Lower leg skin (tissue), 3 donors: ENCODE measurements around the gene COL24A1.

ENCODE experiments used
- POLR2A ChIP-seq, 2 donors: fragments of 450-650 bp; IDR thresholded peaks; one replicate each; pipeline ENCODE4 v1.6.1; 2016 to 2017; ENCODE audit warnings: antibody characterized with exemption in 2 of 2, mild to moderate bottlenecking in 1 of 2, moderate library complexity in 1 of 2
- TF ChIP-seq, protein P1 (sequence below), 3 donors: fragments of 450-650 bp; IDR thresholded peaks; one replicate each; pipeline ENCODE4 v1.5.1; 2016; ENCODE audit warnings: antibody characterized with exemption in 3 of 3, mild to moderate bottlenecking in 3 of 3, moderate library complexity in 2 of 3

DNA sequence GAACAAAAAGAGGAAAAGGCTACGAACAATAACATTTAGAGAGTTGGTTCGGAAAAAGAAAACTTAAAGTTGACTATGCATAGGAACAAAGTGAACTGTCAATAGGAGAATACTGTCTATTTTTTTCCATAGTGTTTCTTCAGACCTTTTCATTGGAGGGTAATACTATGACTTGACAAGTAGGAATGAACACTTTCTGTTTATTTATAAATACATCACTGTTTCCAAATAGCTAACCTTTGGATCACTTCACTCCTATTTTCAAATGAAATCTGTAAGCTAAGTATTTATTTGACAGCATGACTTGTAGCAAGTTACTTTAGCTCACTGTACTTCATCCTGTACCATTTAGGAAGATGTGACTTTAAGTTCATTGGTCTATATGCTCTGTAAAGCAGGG, 221.3 kb downstream of the COL24A1 start:
- TF ChIP-seq POLR2A (IDR thresholded peaks at IDR 0.05), result no peak
- TF ChIP-seq, protein P1, sequence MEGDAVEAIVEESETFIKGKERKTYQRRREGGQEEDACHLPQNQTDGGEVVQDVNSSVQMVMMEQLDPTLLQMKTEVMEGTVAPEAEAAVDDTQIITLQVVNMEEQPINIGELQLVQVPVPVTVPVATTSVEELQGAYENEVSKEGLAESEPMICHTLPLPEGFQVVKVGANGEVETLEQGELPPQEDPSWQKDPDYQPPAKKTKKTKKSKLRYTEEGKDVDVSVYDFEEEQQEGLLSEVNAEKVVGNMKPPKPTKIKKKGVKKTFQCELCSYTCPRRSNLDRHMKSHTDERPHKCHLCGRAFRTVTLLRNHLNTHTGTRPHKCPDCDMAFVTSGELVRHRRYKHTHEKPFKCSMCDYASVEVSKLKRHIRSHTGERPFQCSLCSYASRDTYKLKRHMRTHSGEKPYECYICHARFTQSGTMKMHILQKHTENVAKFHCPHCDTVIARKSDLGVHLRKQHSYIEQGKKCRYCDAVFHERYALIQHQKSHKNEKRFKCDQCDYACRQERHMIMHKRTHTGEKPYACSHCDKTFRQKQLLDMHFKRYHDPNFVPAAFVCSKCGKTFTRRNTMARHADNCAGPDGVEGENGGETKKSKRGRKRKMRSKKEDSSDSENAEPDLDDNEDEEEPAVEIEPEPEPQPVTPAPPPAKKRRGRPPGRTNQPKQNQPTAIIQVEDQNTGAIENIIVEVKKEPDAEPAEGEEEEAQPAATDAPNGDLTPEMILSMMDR (IDR thresholded peaks at IDR 0.05), result no peak
